Right cardiac atrium (tissue), 5 donors: Measurements from ENCODE around the gene MAD1L1. TPM values are rescaled to one million over a fixed set of nuclear protein-coding genes. Genes with fewer than 3 reads are reported as not detected.
A peak's percentile ranks its signal among the peaks of the same experiment; 100 is the strongest.
"Not testable (repeated sequence)": the region's sequence is repeated elsewhere in the genome, so short reads cannot be mapped to it uniquely, and the experiment has no call there.

Experiments used
- ATAC-seq, 2 donors: fragments of 200-7000 bp; cut with Tn5 transposase; one replicate each; pipeline versions ENCODE4 v1.8.0 to v1.9.1; 2020; ENCODE audit warnings: moderate library complexity in 2 of 2, mild to moderate bottlenecking in 1 of 2
- DNase-seq, 3 donors: peaks; one replicate each; pipeline ENCODE4 v3.0.0-alpha.2; 2020
- H3K27ac ChIP-seq: one replicate; pipeline ENCODE4 v1.5.1; 2013; ENCODE audit warnings: mild to moderate bottlenecking, low read length, control low read depth, moderate library complexity
- H3K27me3 ChIP-seq: one replicate; pipeline ENCODE4 v1.6.1; 2013; ENCODE audit not compliant: control insufficient read depth, insufficient read depth
- H3K4me1 ChIP-seq: one replicate; pipeline ENCODE4 v1.6.1; 2013; ENCODE audit warnings: low read length; ENCODE audit not compliant: control insufficient read depth, insufficient read depth
- H3K4me3 ChIP-seq: one replicate; pipeline ENCODE4 v1.5.1; 2013; ENCODE audit warnings: low read length, control low read depth
- H3K9me3 ChIP-seq: one replicate; pipeline ENCODE4 v1.6.1; 2013; ENCODE audit warnings: low read length; ENCODE audit not compliant: control insufficient read depth
- WGBS: extraction: QIAGEN DNeasy Blood & Tissue Kit; methylation state at CpG from one replicate; pipeline ENCODE4 v1.1.7; 2013; 5-methylcytosine and 5-hydroxymethylcytosine counted together
- intact Hi-C, 4 donors: fragments of 100-400 bp; cut with DNase I; formaldehyde crosslinking; loops; one replicate each; pipeline versions ENCODE4 v1.11.0 to v1.14.0; 2022 to 2023
- polyA plus RNA-seq: library from polyadenylated mRNA; stranded (reverse); fragments of 200-250 nt; gene quantifications from one replicate; pipeline ENCODE4 v1.2.3, GENCODE V29; 2013
- total RNA-seq, 4 donors: library from RNA; stranded (reverse); fragmentation: NEBNext Ultra II Directional; extraction: Animal tissue kit (Norgen Biotek cat#: 25700); gene quantifications; one replicate each; pipeline ENCODE4 v1.2.1, GENCODE V29; 2021
- donor health status: healthy with polysubstance abuse.
- donor health status: DM: no; HTN: yes; CAD: no.
- donor health status: DM: no; HTN: no; CAD: no.
- donor health status: DM: no; HTN: yes; CAD: no; lungs with severe emphysema.
- donor health status: DM: yes; HTN: yes; CAD: no.

The MAD1L1 gene
- total and polyA plus RNA-seq, 5 donors: 15.3 to 41.0 (median 33.7) TPM

- intact Hi-C loops: no loop called here
- H3K27ac ChIP-seq: no peak overlapping the region
- no peaks in the 10 kb centered on the region for H3K9me3 ChIP-seq
- DNase-seq (no peak), ATAC-seq (no peak)
- no peak overlapping the region for H3K4me3 ChIP-seq
- H3K4me1 ChIP-seq: no peaks in the 10 kb centered on the region
- 96% methylated on average over 5 of the region's 5 CpGs for WGBS
- H3K27me3 ChIP-seq: no peaks in the 10 kb centered on the region
Observed at GRCh38 chr7:2164646-2165045, 68.1 kb downstream of the MAD1L1 start.

GRCh38 chr7:2163600-2164555, 68.9 kb downstream of the MAD1L1 start:
- intact Hi-C loops: no loop called here
- no peaks in the 10 kb centered on the region for H3K4me1 ChIP-seq
- H3K9me3 ChIP-seq: no peaks in the 10 kb centered on the region
- H3K27me3 ChIP-seq: no peaks in the 10 kb centered on the region
- WGBS: 84% methylated on average over 22 of the region's 22 CpGs
- DNase-seq (peak in 1 of 3 donors; percentile 37), ATAC-seq (no peak)
- no peak overlapping the region for H3K27ac ChIP-seq
- H3K4me3 ChIP-seq: no peak overlapping the region

- H3K27me3 ChIP-seq: no peaks in the 10 kb centered on the region
- no peak overlapping the region for H3K4me3 ChIP-seq
- H3K4me1 ChIP-seq: no peaks in the 10 kb centered on the region
- H3K27ac ChIP-seq: no peak overlapping the region
- no peaks in the 10 kb centered on the region for H3K9me3 ChIP-seq
- intact Hi-C loops: no loop called here
- DNase-seq (peak in 1 of 3 donors; percentile 41), ATAC-seq (no peak)
- 65% methylated on average over 4 of the region's 4 CpGs for WGBS
Observed at GRCh38 chr7:2162959-2163358, 69.8 kb downstream of the MAD1L1 start.

GRCh38 chr7:2162004-2162902, 70.5 kb downstream of the MAD1L1 start:
- H3K4me1 ChIP-seq, H3K27ac ChIP-seq, H3K27me3 ChIP-seq, DNase-seq, H3K4me3 ChIP-seq, ATAC-seq, H3K9me3 ChIP-seq, intact Hi-C loops: not testable (repeated sequence)
- 74% methylated on average over 16 of the region's 17 CpGs for WGBS

- DNase-seq (no peak), ATAC-seq (no peak)
- Histone ChIP-seq H3K4me1 (peaks cover 5% of the 10 kb centered on the region), H3K9me3 (no peaks in the 10 kb centered on the region), H3K4me3 (no peak overlapping the region), H3K27ac (no peak overlapping the region), H3K27me3 (no peaks in the 10 kb centered on the region)
- WGBS: 98% methylated on average over 8 of the region's 8 CpGs
- intact Hi-C loops: no loop called here
Observed at GRCh38 chr7:2159176-2159520, 73.6 kb downstream of the MAD1L1 start.

- H3K9me3 ChIP-seq: no peaks in the 10 kb centered on the region
- 94% methylated on average over 13 of the region's 13 CpGs for WGBS
- H3K27ac ChIP-seq: peak overlapping the region; percentile 5
- H3K4me1 ChIP-seq: peaks cover 5% of the 10 kb centered on the region
- intact Hi-C loops: no loop called here
- ATAC-seq: no peak
- H3K27me3 ChIP-seq: no peaks in the 10 kb centered on the region
- H3K4me3 ChIP-seq: no peak overlapping the region
- peak in 1 of 3 donors; percentile 30 for DNase-seq
Observed at GRCh38 chr7:2158331-2159175, 74.2 kb downstream of the MAD1L1 start.

GRCh38 chr7:2157473-2158279, 75.1 kb downstream of the MAD1L1 start:
- ATAC-seq (peak; percentile 80 to 88), DNase-seq (peak in 2 of 3 donors; percentile 55 to 62)
- Histone ChIP-seq H3K4me3 (no peak overlapping the region), H3K27me3 (no peaks in the 10 kb centered on the region), H3K4me1 (peaks cover 5% of the 10 kb centered on the region), H3K27ac (peak overlapping the region; percentile 5), H3K9me3 (no peaks in the 10 kb centered on the region)
- intact Hi-C loops: no loop called here
- 36% methylated on average over 19 of the region's 19 CpGs for whole genome bisulfite sequencing

GRCh38 chr7:2156756-2157472, 75.8 kb downstream of the MAD1L1 start:
- 86% methylated on average over 15 of the region's 15 CpGs for WGBS
- Histone ChIP-seq H3K27me3 (no peaks in the 10 kb centered on the region), H3K27ac (peak overlapping the region; percentile 5), H3K4me1 (peaks cover 5% of the 10 kb centered on the region), H3K9me3 (no peaks in the 10 kb centered on the region), H3K4me3 (no peak overlapping the region)
- intact Hi-C loops: no loop called here
- no peak for DNase-seq
- peak in 1 of 2 donors; percentile 31 for ATAC-seq

GRCh38 chr7:2154831-2155230, 77.9 kb downstream of the MAD1L1 start:
- Histone ChIP-seq H3K27me3 (no peaks in the 10 kb centered on the region), H3K4me1 (peaks cover 5% of the 10 kb centered on the region), H3K27ac (no peak overlapping the region), H3K4me3 (no peak overlapping the region), H3K9me3 (no peaks in the 10 kb centered on the region)
- DNase-seq (peak in 1 of 3 donors; percentile 31), ATAC-seq (no peak)
- intact Hi-C loops: no loop called here
- WGBS: 96% methylated on average over 17 of the region's 17 CpGs
